Measurements from ENCODE around the gene APBA2. TPM values are rescaled to one million over a fixed set of nuclear protein-coding genes. Genes with fewer than 3 reads are reported as not detected.

Gene APBA2
- total and polyA plus RNA-seq, 2 donors = 6.7 to 15.3 TPM

- DNase-seq (ENCODE audit: low read depth in 6 of 9, low spot score in 9 of 9) = no peak
Measured at GRCh38 chr15:28921919-28922706, 36.3 kb downstream of the APBA2 start.

DNA sequence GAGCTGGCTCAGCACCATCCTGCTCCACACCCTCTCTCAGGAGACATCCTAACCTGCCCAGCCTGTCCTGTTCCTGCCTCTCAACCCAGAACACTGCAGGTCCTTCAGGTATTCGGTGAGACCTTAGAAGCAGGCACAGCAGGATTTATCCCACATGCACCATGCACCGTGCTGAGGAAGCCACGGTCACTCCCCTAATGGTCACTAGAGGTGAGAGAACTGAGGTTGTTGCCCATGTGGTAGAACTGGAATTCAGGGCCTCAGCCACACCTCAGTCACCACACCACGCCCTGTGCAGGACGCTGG, 36.9 kb downstream of the APBA2 start:
- Histone ChIP-seq H3K27me3 (ENCODE audit: control insufficient read depth in 2 of 2, insufficient read depth in 1 of 2, low read length in 1 of 2) (peaks cover 0 to 3% of the 10 kb centered on the region in 2 donors), H3K4me3 (ENCODE audit: low read length in 2 of 2) (no peak overlapping the region), H3K36me3 (ENCODE audit: control insufficient read depth in 2 of 2, insufficient read depth in 2 of 2, low read length in 1 of 2) (peaks cover 0 to 4% of the 10 kb centered on the region in 2 donors), H3K4me1 (ENCODE audit: control insufficient read depth in 2 of 2, insufficient read depth in 2 of 2, low read length in 2 of 2) (peaks cover 35 to 41% of the 10 kb centered on the region in 2 donors), H3K27ac (ENCODE audit: low read depth in 1 of 2, low read length in 1 of 2) (no peak overlapping the region), H3K9me3 (ENCODE audit: control insufficient read depth in 2 of 2, insufficient read depth in 1 of 2, low read length in 1 of 2) (no peaks in the 10 kb centered on the region)
- no peak for DNase-seq (ENCODE audit: low read depth in 6 of 9, low spot score in 9 of 9)
- 97% methylated on average over 5 of the region's 5 CpGs for WGBS

More at GRCh38 chr15:28921919-28922706, 36.3 kb downstream of the APBA2 start:
- H3K27ac ChIP-seq (ENCODE audit: low read depth in 1 of 2, low read length in 1 of 2) = no peak overlapping the region
- H3K9me3 ChIP-seq (ENCODE audit: control insufficient read depth in 2 of 2, insufficient read depth in 1 of 2, low read length in 1 of 2) = no peaks in the 10 kb centered on the region
- peaks cover 0 to 4% of the 10 kb centered on the region in 2 donors for H3K36me3 ChIP-seq (ENCODE audit: control insufficient read depth in 2 of 2, insufficient read depth in 2 of 2, low read length in 1 of 2)
- peaks cover 0 to 3% of the 10 kb centered on the region in 2 donors for H3K27me3 ChIP-seq (ENCODE audit: control insufficient read depth in 2 of 2, insufficient read depth in 1 of 2, low read length in 1 of 2)
- peaks cover 35 to 41% of the 10 kb centered on the region in 2 donors for H3K4me1 ChIP-seq (ENCODE audit: control insufficient read depth in 2 of 2, insufficient read depth in 2 of 2, low read length in 2 of 2)
- H3K4me3 ChIP-seq (ENCODE audit: low read length in 2 of 2) = no peak overlapping the region
- 86% methylated on average over 12 of the region's 12 CpGs for WGBS

- peaks cover 35 to 41% of the 10 kb centered on the region in 2 donors for H3K4me1 ChIP-seq (ENCODE audit: control insufficient read depth in 2 of 2, insufficient read depth in 2 of 2, low read length in 2 of 2)
- no peak overlapping the region for H3K27ac ChIP-seq (ENCODE audit: low read depth in 1 of 2, low read length in 1 of 2)
- no peaks in the 10 kb centered on the region for H3K9me3 ChIP-seq (ENCODE audit: control insufficient read depth in 2 of 2, insufficient read depth in 1 of 2, low read length in 1 of 2)
- no peaks in the 10 kb centered on the region for H3K27me3 ChIP-seq (ENCODE audit: control insufficient read depth in 2 of 2, insufficient read depth in 1 of 2, low read length in 1 of 2)
- DNase-seq (ENCODE audit: low read depth in 6 of 9, low spot score in 9 of 9) = no peak
- H3K4me3 ChIP-seq (ENCODE audit: low read length in 2 of 2) = no peak overlapping the region
- 54% methylated on average over 8 of the region's 8 CpGs for WGBS
- H3K36me3 ChIP-seq (ENCODE audit: control insufficient read depth in 2 of 2, insufficient read depth in 2 of 2, low read length in 1 of 2) = peaks cover 0 to 4% of the 10 kb centered on the region in 2 donors
Measured at GRCh38 chr15:28923726-28924280, 38.0 kb downstream of the APBA2 start.

- 98% methylated on average over 5 of the region's 5 CpGs for WGBS
- no peak for DNase-seq (ENCODE audit: low read depth in 6 of 9, low spot score in 9 of 9)
- Histone ChIP-seq H3K27me3 (ENCODE audit: control insufficient read depth in 2 of 2, insufficient read depth in 1 of 2, low read length in 1 of 2) (no peaks in the 10 kb centered on the region), H3K9me3 (ENCODE audit: control insufficient read depth in 2 of 2, insufficient read depth in 1 of 2, low read length in 1 of 2) (no peaks in the 10 kb centered on the region), H3K27ac (ENCODE audit: low read depth in 1 of 2, low read length in 1 of 2) (no peak overlapping the region), H3K4me1 (ENCODE audit: control insufficient read depth in 2 of 2, insufficient read depth in 2 of 2, low read length in 2 of 2) (peaks cover 3 to 10% of the 10 kb centered on the region in 2 donors), H3K36me3 (ENCODE audit: control insufficient read depth in 2 of 2, insufficient read depth in 2 of 2, low read length in 1 of 2) (peaks cover 0 to 4% of the 10 kb centered on the region in 2 donors), H3K4me3 (ENCODE audit: low read length in 2 of 2) (no peak overlapping the region)
Measured at GRCh38 chr15:28927043-28927442, 41.3 kb downstream of the APBA2 start.

- Histone ChIP-seq H3K27ac (ENCODE audit: low read depth in 1 of 2, low read length in 1 of 2) (no peak overlapping the region), H3K4me1 (ENCODE audit: control insufficient read depth in 2 of 2, insufficient read depth in 2 of 2, low read length in 2 of 2) (no peaks in the 10 kb centered on the region), H3K9me3 (ENCODE audit: control insufficient read depth in 2 of 2, insufficient read depth in 1 of 2, low read length in 1 of 2) (no peaks in the 10 kb centered on the region), H3K36me3 (ENCODE audit: control insufficient read depth in 2 of 2, insufficient read depth in 2 of 2, low read length in 1 of 2) (no peaks in the 10 kb centered on the region), H3K27me3 (ENCODE audit: control insufficient read depth in 2 of 2, insufficient read depth in 1 of 2, low read length in 1 of 2) (no peaks in the 10 kb centered on the region), H3K4me3 (ENCODE audit: low read length in 2 of 2) (no peak overlapping the region)
- WGBS = 98% methylated on average over 10 of the region's 10 CpGs
- DNase-seq (ENCODE audit: low read depth in 6 of 9, low spot score in 9 of 9) = no peak
Measured at GRCh38 chr15:28929200-28929599, 43.4 kb downstream of the APBA2 start.

DNA sequence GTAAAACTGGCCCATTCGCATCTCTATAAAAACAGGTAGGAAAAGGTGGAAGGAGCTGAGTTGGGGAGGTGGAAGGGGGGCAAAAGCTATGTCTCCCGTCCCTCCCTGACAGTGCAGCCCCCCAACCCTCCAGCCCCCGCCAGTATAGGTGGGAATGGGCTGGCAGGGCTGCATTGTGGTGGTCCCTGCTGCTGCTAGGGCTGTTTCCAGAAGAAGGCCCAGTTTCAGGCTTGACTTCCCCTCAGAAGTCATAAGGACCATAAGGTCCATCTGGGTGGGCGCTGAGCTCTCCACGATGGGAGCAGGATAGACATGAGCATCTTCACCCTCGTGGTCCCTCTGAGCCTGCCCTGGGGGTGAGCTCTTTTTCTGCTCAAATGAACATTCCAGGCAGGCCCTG, 44.2 kb downstream of the APBA2 start:
- Histone ChIP-seq H3K27me3 (ENCODE audit: control insufficient read depth in 2 of 2, insufficient read depth in 1 of 2, low read length in 1 of 2) (no peaks in the 10 kb centered on the region), H3K4me3 (ENCODE audit: low read length in 2 of 2) (no peak overlapping the region), H3K36me3 (ENCODE audit: control insufficient read depth in 2 of 2, insufficient read depth in 2 of 2, low read length in 1 of 2) (no peaks in the 10 kb centered on the region), H3K4me1 (ENCODE audit: control insufficient read depth in 2 of 2, insufficient read depth in 2 of 2, low read length in 2 of 2) (no peaks in the 10 kb centered on the region), H3K27ac (ENCODE audit: low read depth in 1 of 2, low read length in 1 of 2) (no peak overlapping the region), H3K9me3 (ENCODE audit: control insufficient read depth in 2 of 2, insufficient read depth in 1 of 2, low read length in 1 of 2) (no peaks in the 10 kb centered on the region)
- WGBS = 94% methylated on average over 6 of the region's 6 CpGs
- DNase-seq (ENCODE audit: low read depth in 6 of 9, low spot score in 9 of 9) = no peak

DNA sequence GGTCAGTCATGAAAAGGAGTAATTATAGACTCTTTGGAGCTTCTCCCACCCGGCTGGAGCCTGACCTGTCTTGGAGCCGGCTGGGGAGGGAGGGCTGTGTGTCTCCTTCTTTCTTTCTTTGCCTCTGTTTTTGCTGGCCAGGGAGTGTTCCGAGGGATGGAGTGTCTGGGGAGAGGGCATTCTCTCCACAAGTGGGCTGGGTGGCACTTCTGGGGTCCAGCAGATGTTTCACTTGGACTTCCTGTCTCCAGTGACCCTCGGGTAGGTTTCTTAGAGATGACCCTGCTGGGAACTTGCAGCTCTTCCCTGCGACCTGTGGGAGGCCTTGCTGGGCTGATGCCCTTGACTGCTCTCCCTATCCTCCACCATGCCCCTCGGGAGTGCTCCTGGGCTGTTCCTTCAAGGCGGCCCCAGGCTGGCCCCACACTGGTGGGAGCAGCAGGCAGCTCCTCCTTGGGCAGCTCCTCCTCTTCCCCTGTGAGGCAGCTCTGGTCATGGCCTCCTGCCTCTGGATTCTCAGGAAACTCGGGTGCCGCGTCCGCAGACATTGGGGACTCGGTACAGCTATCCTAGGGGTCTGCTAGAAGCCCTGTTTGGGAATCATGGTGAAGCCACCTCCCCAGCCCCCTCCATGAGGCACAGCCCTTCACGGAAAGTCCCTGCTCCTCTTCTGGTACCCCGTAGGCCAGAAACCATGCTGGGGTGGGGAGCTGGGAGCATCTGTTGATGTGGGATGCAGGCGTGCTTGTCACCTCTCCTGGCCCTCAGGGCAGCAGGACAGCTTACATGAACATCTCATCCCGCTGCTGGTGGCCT, 44.9 kb downstream of the APBA2 start:
- WGBS = 96% methylated on average over 16 of the region's 16 CpGs
- H3K36me3 ChIP-seq (ENCODE audit: control insufficient read depth in 2 of 2, insufficient read depth in 2 of 2, low read length in 1 of 2) = no peaks in the 10 kb centered on the region
- no peaks in the 10 kb centered on the region for H3K9me3 ChIP-seq (ENCODE audit: control insufficient read depth in 2 of 2, insufficient read depth in 1 of 2, low read length in 1 of 2)
- H3K4me3 ChIP-seq (ENCODE audit: low read length in 2 of 2) = no peak overlapping the region
- H3K4me1 ChIP-seq (ENCODE audit: control insufficient read depth in 2 of 2, insufficient read depth in 2 of 2, low read length in 2 of 2) = peaks cover 0 to 5% of the 10 kb centered on the region in 2 donors
- no peaks in the 10 kb centered on the region for H3K27me3 ChIP-seq (ENCODE audit: control insufficient read depth in 2 of 2, insufficient read depth in 1 of 2, low read length in 1 of 2)
- H3K27ac ChIP-seq (ENCODE audit: low read depth in 1 of 2, low read length in 1 of 2) = no peak overlapping the region
- DNase-seq (ENCODE audit: low read depth in 6 of 9, low spot score in 9 of 9) = no peak

GRCh38 chr15:28931828-28932227, 46.1 kb downstream of the APBA2 start:
- no peak for DNase-seq (ENCODE audit: low read depth in 6 of 9, low spot score in 9 of 9)
- H3K9me3 ChIP-seq (ENCODE audit: control insufficient read depth in 2 of 2, insufficient read depth in 1 of 2, low read length in 1 of 2) = no peaks in the 10 kb centered on the region

GRCh38 chr15:28932361-28932760, 46.6 kb downstream of the APBA2 start:
- 96% methylated on average over 4 of the region's 4 CpGs for WGBS
- peaks cover 11 to 21% of the 10 kb centered on the region in 2 donors for H3K4me1 ChIP-seq (ENCODE audit: control insufficient read depth in 2 of 2, insufficient read depth in 2 of 2, low read length in 2 of 2)
- H3K36me3 ChIP-seq (ENCODE audit: control insufficient read depth in 2 of 2, insufficient read depth in 2 of 2, low read length in 1 of 2) = no peaks in the 10 kb centered on the region
- no peak overlapping the region for H3K27ac ChIP-seq (ENCODE audit: low read depth in 1 of 2, low read length in 1 of 2)
- DNase-seq (ENCODE audit: low read depth in 6 of 9, low spot score in 9 of 9) = no peak
- no peak overlapping the region for H3K4me3 ChIP-seq (ENCODE audit: low read length in 2 of 2)
- H3K9me3 ChIP-seq (ENCODE audit: control insufficient read depth in 2 of 2, insufficient read depth in 1 of 2, low read length in 1 of 2) = no peaks in the 10 kb centered on the region
- no peaks in the 10 kb centered on the region for H3K27me3 ChIP-seq (ENCODE audit: control insufficient read depth in 2 of 2, insufficient read depth in 1 of 2, low read length in 1 of 2)

More at GRCh38 chr15:28931828-28932227, 46.1 kb downstream of the APBA2 start:
- no peak overlapping the region for H3K27ac ChIP-seq (ENCODE audit: low read depth in 1 of 2, low read length in 1 of 2)
- peaks cover 6 to 16% of the 10 kb centered on the region in 2 donors for H3K4me1 ChIP-seq (ENCODE audit: control insufficient read depth in 2 of 2, insufficient read depth in 2 of 2, low read length in 2 of 2)
- no peaks in the 10 kb centered on the region for H3K27me3 ChIP-seq (ENCODE audit: control insufficient read depth in 2 of 2, insufficient read depth in 1 of 2, low read length in 1 of 2)
- 97% methylated on average over 4 of the region's 4 CpGs for WGBS
- H3K4me3 ChIP-seq (ENCODE audit: low read length in 2 of 2) = no peak overlapping the region
- H3K36me3 ChIP-seq (ENCODE audit: control insufficient read depth in 2 of 2, insufficient read depth in 2 of 2, low read length in 1 of 2) = no peaks in the 10 kb centered on the region
